Measurements from ENCODE around the gene ABCD3.
"Not testable (repeated sequence)": the region's sequence is repeated elsewhere in the genome, so short reads cannot be mapped to it uniquely, and the experiment has no call there.

Gene ABCD3

DNA sequence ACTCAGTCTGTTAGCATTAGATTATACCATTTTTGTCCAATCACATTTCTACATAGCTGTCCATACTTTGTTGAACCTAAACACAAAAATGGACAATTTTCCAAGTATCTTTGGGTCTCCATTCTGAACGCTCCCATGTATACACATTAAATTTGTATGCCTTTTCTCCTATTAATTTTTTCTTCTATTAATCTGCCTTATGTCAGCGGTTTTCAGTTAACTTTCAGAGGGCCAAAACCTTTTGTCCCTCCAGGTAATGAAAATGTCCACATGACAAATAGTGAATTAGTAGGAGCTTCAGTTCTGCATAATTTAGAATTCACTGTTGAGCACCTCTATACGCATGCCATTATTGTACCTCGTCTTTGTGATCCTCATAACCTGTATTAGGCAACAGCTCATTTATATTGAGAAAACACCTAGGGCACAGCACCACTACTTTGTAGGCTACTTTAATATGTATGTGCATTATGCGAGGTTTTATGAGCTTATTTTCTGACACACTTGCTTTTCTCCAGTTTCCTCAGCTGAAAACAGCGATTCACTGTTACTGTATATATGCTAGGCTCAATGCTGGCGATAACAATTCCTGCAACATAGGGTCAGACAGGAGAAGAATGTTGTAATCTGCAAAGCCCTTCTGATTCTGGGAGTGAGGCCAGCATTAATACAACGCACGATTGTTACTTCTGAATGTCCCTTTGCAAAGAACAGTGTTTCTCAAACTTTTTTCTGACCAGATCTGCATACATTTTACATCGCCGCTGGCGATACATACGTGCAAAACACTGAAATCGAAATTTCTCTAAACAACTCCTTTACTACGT lies 1.1 kb upstream of the ABCD3 start:
- no peak for DNase-seq

DNA sequence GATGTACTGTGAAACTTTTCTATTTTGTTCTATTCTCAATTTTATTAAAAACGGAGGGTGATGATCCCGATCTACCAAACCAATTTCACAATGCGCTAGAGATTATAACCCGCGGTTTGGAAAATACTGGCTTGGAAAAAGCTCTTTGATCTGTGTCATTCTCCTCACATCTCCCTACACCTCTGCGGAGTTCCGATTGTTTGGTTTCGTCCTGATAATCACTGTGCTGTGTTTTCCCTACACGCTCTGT lies 536 bp upstream of the ABCD3 start:
- no peak for DNase-seq

DNA sequence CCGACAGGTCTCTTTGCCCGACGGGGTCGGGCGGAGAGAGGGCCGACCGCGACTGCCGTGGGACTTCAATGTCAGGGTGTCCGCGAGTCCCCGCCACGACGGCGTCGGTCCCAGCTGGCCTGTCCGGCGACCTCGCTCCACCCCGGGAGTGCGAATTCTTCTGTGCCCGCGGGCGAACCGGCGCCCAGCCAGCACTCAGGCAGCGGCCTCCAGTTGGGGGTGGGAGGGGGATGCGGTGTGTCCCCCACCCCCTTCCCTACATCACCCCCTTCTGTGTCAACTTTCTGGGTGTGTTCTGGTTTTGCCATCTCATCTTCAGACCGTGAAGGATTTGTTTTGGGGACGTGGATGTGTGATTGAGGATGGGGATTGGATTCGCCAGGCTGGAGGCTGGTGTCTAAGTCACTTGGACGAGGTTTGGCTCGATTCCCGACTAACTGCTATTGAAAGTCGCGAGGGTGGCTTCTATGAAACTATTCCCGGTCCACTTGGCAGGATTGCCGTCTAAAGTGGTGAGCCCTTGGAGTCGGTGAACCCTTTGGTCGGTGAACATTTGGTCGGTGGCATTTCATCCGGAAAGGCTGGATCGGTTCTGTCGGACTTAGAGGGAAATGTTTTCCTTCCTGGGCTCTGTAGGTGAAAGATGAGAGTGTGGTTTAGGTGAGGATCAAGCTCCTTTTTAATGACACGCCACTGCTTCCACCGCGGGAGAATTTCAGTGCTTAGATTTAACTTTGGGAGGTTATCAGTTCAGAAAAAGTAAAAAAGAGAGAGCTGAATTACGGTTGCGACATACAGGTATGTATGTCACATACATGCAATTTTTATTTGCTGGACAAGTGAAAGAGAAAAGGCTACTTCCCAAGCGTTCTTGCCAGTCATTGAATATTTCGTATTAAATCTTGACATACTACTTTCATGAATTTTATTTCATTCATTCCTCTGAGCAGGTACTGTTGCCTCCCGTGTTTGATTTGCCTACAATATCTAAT lies 771 bp downstream of the ABCD3 start:
- DNase-seq = peak; percentile 27

DNA sequence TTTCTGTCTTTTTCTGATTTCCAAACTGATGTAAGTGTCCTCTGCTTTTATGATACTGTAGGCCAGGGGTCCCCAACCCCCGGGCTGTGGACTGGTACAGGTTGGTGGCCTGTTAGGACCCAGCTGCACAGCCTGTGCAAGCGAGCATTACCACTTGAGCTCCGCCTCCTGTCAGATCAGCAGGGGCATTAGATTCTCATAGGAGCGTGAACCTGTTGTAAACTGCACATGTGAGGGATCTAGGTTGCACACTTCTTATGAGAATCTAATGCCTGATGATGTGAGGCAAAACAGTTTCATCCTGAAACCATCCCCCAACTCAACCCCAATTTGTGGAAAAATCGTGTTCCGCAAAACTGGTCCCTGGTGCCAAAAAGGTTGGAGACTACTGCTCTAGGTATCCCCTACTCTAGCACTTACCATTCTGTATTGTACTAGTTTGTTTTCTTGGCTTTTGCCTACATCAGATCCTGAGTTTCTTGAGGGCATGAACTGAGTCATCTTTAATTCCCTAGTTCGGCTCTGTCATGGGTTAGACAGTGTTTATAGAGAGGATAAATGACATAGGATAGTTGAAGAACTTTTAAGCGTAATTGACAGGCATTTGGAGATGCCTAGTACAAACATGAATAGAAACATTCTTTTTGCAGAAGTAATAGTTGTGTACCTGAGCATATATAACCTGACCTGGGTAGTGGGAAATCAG lies 4.1 kb downstream of the ABCD3 start:
- no peak for DNase-seq

DNA sequence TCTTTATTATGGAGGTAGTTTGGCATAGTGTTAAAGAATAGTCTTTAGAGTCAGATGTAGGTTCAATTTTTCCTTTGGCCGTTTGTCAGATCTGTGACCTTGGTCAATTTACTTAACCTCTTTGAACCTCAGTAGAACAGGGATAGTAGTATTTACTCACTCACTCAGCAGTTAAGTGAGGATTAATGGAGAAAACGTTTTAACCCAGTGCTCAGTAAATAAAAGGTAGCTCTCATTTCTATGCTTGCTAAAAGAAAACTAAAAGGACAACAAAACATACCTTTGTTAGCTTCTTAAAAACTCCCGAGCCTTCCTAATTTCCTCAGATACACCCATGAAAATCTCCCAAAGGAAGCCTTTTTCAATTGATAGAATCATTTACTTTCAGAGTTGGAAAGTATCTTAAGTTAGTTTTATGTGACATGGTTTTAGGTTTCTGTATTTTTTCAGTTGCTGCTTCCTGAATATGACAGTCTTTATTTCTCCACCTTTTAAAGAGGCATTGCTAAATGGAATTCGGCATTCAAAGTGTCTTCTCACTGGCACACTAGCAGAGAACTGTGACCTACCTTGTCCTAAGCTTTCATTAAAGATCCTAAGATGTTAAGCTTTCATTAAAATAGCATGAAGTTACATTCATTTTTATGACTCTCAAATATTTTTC lies 7.8 kb downstream of the ABCD3 start:
- no peak for DNase-seq

DNA sequence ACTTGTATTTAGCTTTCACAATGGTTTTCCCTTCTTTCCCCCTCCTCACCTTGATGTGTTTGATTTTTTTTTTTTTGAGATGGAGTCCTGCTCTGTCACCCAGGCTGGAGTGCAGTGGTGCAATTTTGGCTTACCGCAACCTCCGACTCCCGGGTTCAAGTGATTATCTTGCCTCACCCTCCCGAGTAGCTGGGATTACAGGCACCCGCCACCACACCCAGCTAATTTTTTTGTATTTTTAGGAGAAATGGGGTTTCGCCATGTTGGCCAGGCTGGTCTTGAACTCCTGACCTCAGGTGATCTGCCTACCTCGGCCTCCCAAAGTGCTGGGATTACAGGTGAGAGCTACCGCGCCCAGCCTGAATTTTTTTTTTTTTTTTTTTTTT lies 8.3 kb downstream of the ABCD3 start:
- not testable (repeated sequence) for DNase-seq

DNA sequence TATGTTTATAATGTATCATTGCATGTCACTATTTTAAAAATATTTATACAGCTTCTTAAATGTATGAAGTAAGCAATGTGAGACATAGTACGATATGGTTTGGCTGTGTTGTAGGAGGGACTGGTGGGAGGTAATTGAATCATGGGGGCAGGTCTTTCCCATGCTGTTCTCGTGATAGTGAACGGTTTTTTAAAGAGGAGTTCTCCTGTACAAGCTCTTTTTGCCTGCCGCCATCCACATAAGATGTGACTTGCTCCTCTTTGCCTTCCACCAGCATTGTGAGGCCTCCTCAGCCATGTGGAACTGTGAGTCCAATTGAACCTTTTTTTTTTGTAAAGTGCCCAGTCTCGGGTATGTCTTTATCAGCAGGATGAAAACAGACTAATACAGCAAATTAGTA lies 10.3 kb downstream of the ABCD3 start:
- no peak for DNase-seq

DNA sequence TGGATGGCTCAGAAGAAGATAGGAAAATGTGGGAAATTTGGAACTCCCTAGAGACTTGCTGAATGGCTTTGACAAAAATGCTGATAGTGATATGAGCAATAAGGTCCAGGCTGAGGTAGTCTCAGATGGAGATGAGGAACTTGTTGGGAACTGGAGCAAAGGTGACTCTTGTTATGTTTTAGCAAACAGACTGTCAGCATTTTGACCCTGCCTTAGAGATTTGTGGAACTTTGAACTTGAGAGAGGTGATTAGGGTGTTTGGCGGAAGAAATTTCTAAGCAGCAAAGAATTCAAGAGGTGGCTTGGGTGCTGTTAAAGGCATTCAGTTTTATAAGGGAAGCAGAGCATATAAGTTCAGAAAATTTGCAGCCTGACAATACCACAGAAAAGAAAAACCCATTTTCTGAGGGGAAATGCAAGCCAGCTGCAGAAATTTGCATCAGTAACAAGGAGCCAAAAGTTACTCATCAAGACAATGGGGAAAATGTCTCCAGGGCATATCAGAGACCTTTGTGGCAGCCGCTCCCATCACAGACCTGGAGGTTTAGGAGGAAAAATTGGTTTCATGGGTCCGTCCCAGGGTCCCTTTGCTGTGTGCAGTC lies 10.8 kb downstream of the ABCD3 start:
- DNase-seq = not testable (repeated sequence)

DNA sequence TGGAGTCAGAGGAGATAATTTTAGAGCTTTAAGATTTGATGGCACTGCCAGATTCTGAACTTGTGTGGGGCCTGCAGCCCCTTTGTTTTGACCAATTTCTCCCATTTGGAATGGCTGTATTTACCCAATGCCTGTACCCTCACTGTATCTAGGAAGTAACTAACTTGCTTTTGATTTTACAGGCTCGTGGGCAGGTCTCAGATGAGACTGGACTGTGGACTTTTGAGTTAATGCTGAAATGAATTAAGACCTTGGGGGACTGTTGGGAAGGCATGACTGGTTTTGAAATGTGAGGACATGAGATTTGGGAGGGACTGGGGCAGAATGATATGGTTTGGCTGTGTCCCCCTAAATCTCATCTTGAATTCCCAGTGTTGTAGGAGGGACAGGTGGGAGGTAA lies 11.9 kb downstream of the ABCD3 start:
- not testable (repeated sequence) for DNase-seq

DNA sequence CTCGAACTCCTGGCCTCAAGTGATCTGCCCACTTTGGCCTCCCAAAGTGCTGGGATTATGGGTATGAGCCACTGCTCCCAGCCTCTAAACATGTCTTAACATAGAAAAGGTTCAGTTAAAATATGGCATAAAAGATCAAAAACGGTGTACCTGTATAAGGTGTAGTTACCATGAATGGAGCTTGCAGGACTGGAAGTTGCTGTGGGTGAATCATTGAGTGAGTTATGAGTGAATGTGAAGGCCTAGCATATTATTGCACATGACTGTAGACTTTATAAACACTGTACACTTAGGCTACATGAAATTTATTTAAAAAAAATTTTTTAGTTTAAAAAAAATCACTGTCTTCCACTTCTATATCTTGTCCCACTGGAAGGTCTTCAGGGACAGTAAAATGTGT lies 15.7 kb downstream of the ABCD3 start:
- no peak for DNase-seq

DNA sequence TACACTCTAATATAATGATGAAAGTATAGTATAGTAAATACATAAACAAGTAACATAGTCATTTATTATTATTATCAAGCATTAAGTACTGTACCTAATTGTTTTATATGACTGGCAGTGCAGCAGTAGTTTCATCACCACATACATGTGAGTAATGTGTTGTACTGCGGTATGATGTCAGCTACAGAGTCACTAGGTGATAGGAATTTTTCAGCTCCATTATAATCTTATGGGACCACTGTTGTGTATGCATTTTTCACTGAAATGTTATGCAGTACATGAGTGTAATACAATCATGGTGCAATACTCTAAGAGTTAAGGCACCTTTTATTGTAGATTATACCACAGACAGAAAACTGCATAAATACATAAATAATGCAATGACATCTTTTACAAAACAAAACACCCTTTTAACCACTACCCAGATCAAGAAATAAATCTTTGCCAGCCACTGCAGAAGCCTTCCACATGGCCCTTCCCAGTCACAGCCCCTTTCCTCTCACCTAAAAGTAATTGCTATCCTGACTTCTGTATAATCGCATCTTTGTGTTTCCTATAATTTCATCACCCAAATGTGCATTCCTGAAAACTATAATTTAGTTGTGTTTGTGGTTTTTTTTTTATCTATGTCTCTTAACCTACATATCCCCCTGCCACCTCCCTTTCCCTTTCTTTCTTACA lies 16.3 kb downstream of the ABCD3 start:
- DNase-seq = no peak

DNA sequence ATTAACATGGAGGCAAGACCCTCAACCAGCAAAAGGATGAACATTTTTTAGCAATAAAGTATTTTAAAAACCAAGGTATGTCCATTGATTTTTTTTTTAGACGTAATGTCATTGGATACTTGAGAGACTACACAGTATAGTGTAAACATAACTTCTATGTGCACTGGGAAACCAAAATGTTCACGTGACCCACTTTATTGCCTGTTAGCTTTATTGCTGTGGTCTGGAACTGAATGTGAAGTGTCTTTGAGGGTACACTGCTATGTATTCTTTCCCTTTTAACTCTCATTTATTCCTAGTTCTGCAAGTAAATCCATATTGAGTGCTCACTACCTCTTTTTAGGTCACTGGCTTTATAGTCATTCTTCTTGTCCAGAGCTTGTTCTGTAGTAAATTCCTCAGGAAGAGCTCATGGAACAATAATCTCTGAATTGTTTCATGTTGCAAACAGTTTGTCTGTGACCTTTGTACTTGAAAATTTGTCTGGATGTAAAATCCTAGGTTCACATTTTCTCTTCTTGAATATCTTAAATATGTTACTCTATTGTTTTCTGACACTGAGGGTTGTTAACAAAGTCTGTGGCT lies 20.6 kb downstream of the ABCD3 start:
- no peak for DNase-seq

DNA sequence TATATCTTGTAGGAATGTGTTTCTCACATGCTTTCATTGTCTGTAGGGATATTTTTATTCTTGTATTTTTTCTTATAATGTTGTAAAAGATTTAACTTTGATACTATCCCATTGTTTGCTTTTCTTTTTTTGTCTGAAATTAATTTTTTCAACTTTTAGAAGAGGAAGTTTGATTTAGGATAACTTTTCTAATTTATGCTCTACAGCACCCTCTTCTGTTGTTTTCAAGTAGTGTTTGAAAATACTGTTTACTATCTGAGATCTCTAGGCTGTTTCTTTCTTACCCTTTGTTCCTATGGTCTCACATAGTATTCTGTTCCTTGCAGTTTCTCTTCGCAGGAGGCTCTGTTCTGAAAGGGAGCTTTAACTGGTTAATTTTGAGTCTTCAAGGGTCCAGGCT lies 21.9 kb downstream of the ABCD3 start:
- DNase-seq = no peak

DNA sequence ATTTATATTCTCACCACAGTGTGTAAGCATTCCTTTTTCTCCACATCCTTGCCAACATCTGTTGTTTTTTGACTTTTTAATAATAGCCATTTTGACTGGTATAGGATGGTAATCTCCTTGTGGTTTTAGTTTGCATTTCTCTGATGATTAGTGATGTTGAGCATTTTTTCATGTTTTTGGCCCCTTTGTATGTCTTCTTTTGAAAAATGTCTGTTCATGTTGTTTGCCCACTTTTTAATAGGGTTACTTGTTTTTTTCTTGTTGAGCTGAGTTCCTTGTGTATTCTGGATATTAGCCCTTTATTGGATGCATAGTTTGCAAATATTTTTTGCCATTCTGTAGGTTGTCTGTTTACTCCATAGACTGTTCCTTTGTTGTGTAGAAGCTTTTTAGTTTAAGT lies 24.9 kb downstream of the ABCD3 start:
- DNase-seq = not testable (repeated sequence)

DNA sequence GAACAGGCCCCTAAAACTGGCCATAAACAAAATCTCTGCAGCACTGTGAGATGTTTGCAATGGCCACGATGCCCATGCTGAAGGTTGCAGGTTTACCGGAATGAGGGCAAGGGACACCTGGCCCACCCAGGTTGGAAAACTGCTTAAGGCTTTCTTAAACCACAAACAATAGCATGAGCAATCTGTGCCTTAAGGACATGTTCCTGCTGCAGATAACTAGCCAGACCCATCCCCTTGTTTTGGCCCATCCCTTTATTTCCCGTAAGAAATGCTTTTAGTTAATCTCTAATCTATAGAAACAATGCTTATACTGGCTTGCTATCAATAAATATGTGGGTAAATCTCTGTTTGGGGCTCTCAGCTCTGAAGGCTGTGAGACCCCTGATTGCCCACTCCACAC lies 26.6 kb downstream of the ABCD3 start:
- DNase-seq = not testable (repeated sequence)

DNA sequence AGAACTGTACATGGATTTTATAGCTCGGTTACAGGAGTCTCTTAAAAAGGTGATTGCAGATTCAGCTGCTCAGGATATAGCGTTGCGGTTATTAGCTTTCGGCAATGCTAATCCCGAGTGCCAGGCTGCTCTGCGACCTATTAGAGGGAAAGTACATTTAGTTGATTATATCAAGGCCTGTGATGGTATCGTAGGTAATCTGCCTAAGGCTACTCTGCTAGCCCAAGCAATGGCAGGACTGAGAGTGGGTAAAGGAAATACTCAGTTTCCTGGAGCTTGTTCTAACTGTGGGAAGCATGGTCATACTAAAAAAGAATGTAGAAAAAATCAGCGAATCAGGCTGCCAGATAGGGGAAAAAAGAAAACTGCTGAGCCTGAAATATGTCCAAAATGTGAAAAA lies 27.5 kb downstream of the ABCD3 start:
- not testable (repeated sequence) for DNase-seq

DNA sequence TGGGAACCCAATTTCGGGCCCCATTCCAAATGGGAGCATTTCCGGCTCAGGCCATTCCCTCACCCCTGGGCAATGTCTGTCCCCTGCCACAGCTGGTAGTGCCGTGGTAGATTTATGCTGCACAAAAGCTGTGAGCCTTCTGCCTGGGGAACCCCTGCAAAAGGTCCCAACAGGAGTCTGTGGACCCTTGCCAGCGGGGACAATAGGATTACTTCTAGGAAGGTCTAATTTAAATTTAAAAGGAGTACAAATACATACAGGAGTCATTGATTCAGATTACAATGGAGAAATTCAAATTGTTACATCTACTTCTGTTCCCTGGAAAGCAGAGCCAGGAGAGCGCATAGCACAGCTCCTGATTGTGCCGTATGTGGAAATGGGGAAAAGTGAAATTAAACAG lies 28.0 kb downstream of the ABCD3 start:
- DNase-seq = not testable (repeated sequence)

DNA sequence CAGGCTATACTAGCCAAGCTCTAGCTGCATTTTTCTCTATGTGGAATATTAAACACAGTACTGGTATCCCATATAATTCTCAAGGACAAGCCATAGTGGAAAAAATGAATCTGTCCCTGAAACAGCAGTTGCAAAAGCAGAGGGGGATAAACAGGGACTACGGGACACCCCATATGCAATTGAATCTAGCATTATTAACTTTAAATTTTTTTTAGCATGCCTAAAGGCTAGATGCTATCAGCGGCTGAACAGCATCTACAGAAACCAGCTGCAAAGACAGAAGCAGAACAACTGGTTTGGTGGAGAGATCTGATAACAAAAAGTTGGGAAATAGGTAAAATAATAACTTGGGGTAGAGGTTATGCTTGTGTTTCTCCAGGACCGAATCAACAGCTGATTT lies 30.6 kb downstream of the ABCD3 start:
- DNase-seq = not testable (repeated sequence)

DNA sequence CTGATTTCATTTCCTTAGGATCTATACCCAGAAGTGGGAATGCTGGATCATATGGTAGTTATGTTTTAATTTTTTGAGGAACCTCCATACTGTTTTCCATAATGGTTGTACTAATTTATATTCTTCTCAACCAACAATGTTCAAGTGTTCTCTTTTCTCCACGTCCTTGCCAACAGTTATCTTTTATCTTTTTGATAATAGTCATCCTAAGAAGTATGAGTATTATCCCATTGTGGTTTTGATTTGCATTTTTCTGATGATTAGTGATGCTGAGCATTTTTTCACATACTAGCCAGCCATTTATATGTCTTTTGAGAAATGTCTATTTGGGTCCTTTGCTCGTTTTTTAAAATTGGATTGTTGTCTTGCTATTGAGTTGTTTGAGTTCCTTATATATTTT lies 38.5 kb downstream of the ABCD3 start:
- DNase-seq = no peak

DNA sequence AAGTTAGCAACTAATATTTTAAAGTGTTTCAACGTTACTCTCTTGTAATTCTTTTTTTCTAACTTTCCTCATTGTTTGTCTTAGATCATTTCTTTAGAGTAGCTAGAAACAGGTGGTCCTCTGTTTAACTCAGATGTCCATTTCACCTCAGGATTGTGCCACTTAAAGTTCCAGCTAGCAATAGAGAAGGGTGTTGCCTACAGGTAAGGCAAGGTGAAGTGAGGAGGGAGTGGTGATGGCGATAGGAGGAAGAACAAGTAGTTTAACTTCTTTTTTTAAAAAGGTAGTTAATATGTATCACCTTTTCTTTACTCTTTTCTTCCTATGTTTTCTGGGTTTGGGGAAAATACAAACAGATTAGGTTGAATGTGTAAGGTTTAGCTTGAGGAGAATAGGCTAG lies 44.4 kb downstream of the ABCD3 start:
- DNase-seq = no peak

DNA sequence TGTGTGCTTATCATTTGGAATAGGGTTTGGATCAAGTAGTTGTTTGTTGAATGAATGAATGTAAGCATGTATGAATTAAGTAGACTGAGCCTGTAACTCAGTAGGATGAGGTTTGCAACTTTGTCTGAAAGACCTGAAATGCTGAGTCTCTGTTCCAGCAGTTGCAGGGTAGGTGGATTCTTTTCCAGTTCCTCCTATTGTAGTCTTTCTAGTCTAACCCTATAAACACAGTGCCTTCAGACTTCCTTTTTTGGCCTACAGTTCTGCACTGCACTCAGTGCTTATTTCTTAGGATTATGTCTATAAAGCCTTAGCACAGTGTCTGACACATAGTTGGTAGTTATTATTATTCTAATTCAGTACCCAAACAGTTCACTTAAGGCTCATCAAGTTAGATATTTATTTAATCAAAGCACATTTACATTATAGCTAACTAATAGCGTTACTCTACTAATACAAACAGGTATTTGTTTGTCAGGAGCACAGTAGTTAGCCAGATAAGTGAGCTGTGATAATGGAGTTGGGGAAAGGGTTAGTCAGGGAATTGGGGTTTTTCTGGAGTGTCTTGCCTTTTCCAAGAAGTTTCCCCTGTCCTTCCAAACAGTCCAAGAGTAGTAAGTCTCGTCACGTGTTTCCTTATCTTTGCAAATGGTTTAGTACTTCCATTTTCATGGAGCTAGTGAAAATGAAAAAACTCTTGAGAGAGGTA lies 45.0 kb downstream of the ABCD3 start:
- no peak for DNase-seq

Measured in stimulated activated CD4-positive, alpha-beta T cell treated with anti-CD3 and anti-CD28 coated beads, Interleukin-12 subunit alpha, Interleukin-12 subunit beta, amount 100 ng/mL, for 4 hours (primary cell).